ENCODE measurements around the gene ABCA12.

Gene ABCA12

GRCh38 chr2:215119847-215120246 is 18.6 kb downstream of the ABCA12 start:
- DNase-seq (ENCODE audit: low read depth in 2 of 2): no peak

- no peak for DNase-seq (ENCODE audit: low read depth in 2 of 2)
Observed at GRCh38 chr2:215110918-215111317, 27.5 kb downstream of the ABCA12 start.

- DNase-seq (ENCODE audit: low read depth in 2 of 2): no peak
Observed at GRCh38 chr2:215107216-215108056, 31.0 kb downstream of the ABCA12 start.

- DNase-seq (ENCODE audit: low read depth in 2 of 2): no peak
Observed at GRCh38 chr2:215105607-215106354, 32.6 kb downstream of the ABCA12 start.

GRCh38 chr2:215104226-215104625 is 34.2 kb downstream of the ABCA12 start:
- DNase-seq (ENCODE audit: low read depth in 2 of 2): no peak

- DNase-seq (ENCODE audit: low read depth in 2 of 2): no peak
Observed at GRCh38 chr2:215098875-215099274, 39.6 kb downstream of the ABCA12 start.

GRCh38 chr2:215084080-215084479 is 54.3 kb downstream of the ABCA12 start:
- DNase-seq (ENCODE audit: low read depth in 2 of 2): no peak

GRCh38 chr2:215083146-215083545 is 55.3 kb downstream of the ABCA12 start:
- no peak for DNase-seq (ENCODE audit: low read depth in 2 of 2)

GRCh38 chr2:215082446-215082845 is 56.0 kb downstream of the ABCA12 start:
- DNase-seq (ENCODE audit: low read depth in 2 of 2): no peak

GRCh38 chr2:215080545-215080944 is 57.9 kb downstream of the ABCA12 start:
- DNase-seq (ENCODE audit: low read depth in 2 of 2): no peak

GRCh38 chr2:215071676-215072075 is 66.8 kb downstream of the ABCA12 start:
- DNase-seq (ENCODE audit: low read depth in 2 of 2): no peak

GRCh38 chr2:215068399-215068798 is 70.0 kb downstream of the ABCA12 start:
- no peak for DNase-seq (ENCODE audit: low read depth in 2 of 2)

GRCh38 chr2:215066124-215066523 is 72.3 kb downstream of the ABCA12 start:
- no peak for DNase-seq (ENCODE audit: low read depth in 2 of 2)

GRCh38 chr2:215063526-215063925 is 74.9 kb downstream of the ABCA12 start:
- no peak for DNase-seq (ENCODE audit: low read depth in 2 of 2)

GRCh38 chr2:215060861-215061536 is 77.4 kb downstream of the ABCA12 start:
- DNase-seq (ENCODE audit: low read depth in 2 of 2): no peak

- no peak for DNase-seq (ENCODE audit: low read depth in 2 of 2)
Observed at GRCh38 chr2:215059724-215060123, 78.7 kb downstream of the ABCA12 start.

- DNase-seq (ENCODE audit: low read depth in 2 of 2): no peak
Observed at GRCh38 chr2:215055891-215056290, 82.5 kb downstream of the ABCA12 start.

- DNase-seq (ENCODE audit: low read depth in 2 of 2): no peak
Observed at GRCh38 chr2:215052810-215053209, 85.6 kb downstream of the ABCA12 start.

- no peak for DNase-seq (ENCODE audit: low read depth in 2 of 2)
Observed at GRCh38 chr2:215052404-215052803, 86.0 kb downstream of the ABCA12 start.

GRCh38 chr2:215049341-215049740 is 89.1 kb downstream of the ABCA12 start:
- DNase-seq (ENCODE audit: low read depth in 2 of 2): no peak

- DNase-seq (ENCODE audit: low read depth in 2 of 2): no peak
Observed at GRCh38 chr2:215038421-215038820, 100.0 kb downstream of the ABCA12 start.

GRCh38 chr2:215036314-215036713 is 102.1 kb downstream of the ABCA12 start:
- DNase-seq (ENCODE audit: low read depth in 2 of 2): no peak

GRCh38 chr2:215034154-215034553 is 104.3 kb downstream of the ABCA12 start:
- DNase-seq (ENCODE audit: low read depth in 2 of 2): no peak
